Smooth muscle cell (in vitro differentiated cells): ENCODE measurements around the gene LHX3. TPM values are rescaled to one million over a fixed set of nuclear protein-coding genes. Genes with fewer than 3 reads are reported as not detected.

ENCODE experiments used
- DNase-seq: peaks from one replicate; lab custom pipeline; 2025; ENCODE audit not compliant: unreplicated experiment; lab: John Stamatoyannopoulos, UW
- H2AFZ ChIP-seq: fragments of 200-600 bp; sonication (generic); 2 replicates; pipeline ENCODE4 v1.6.0; 2016; ENCODE audit warnings: antibody characterized with exemption, low read depth, mild to moderate bottlenecking
- H3F3A ChIP-seq: fragments of 200-600 bp; sonication (generic); 2 replicates; pipeline ENCODE4 v1.6.0; 2017; ENCODE audit warnings: antibody characterized with exemption, low read depth
- H3K27ac ChIP-seq: fragments of 200-600 bp; sonication (generic); 2 replicates; pipeline ENCODE4 v1.5.1; 2016; ENCODE audit warnings: low read depth, mild to moderate bottlenecking
- H3K27me3 ChIP-seq: fragments of 200-600 bp; sonication (generic); 2 replicates; pipeline ENCODE4 v1.6.1; 2016; ENCODE audit warnings: low read depth, mild to moderate bottlenecking
- H3K36me3 ChIP-seq: fragments of 200-600 bp; sonication (generic); 2 replicates; pipeline ENCODE4 v1.5.1; 2016; ENCODE audit warnings: low read depth
- H3K4me1 ChIP-seq: fragments of 200-600 bp; sonication (generic); 2 replicates; pipeline ENCODE4 v1.5.1; 2016; ENCODE audit warnings: low read depth
- H3K4me2 ChIP-seq: fragments of 200-600 bp; sonication (generic); 2 replicates; pipeline ENCODE4 v1.6.0; 2016; ENCODE audit warnings: mild to moderate bottlenecking
- H3K4me3 ChIP-seq: fragments of 200-600 bp; sonication (generic); 2 replicates; pipeline ENCODE4 v1.5.1; 2016; ENCODE audit warnings: mild to moderate bottlenecking
- H3K79me2 ChIP-seq: fragments of 200-600 bp; sonication (generic); 2 replicates; pipeline ENCODE4 v1.6.0; 2016; ENCODE audit warnings: low read depth, mild to moderate bottlenecking
- H3K9ac ChIP-seq: fragments of 200-600 bp; sonication (generic); 2 replicates; pipeline ENCODE4 v1.6.0; 2016; ENCODE audit warnings: low read depth
- H3K9me3 ChIP-seq: fragments of 200-600 bp; sonication (generic); replicated peaks from 2 replicates; pipeline ENCODE4 v1.5.1; 2016; ENCODE audit warnings: low read depth
- H4K20me1 ChIP-seq: fragments of 200-600 bp; sonication (generic); 2 replicates; pipeline ENCODE4 v1.6.0; 2016; ENCODE audit warnings: low read depth
- CTCF ChIP-seq: fragments of 200-600 bp; sonication (generic); IDR thresholded peaks from 2 replicates; pipeline ENCODE4 v1.5.1; 2017; ENCODE audit warnings: borderline replicate concordance, mild to moderate bottlenecking, antibody characterized with exemption; ENCODE audit not compliant: insufficient read depth, poor library complexity, severe bottlenecking
- WGBS: methylation state at CpG from one replicate; pipeline ENCODE4 v1.1.7; 2016; ENCODE audit warnings: low lambda C conversion rate; 5-methylcytosine and 5-hydroxymethylcytosine counted together
- polyA plus RNA-seq: library from polyadenylated mRNA; unstranded; fragments of >200 nt; fragmentation: Nextera tagmentation; extraction: Ambion mirVana; gene quantifications from 2 replicates; pipeline ENCODE4 v1.2.1, GENCODE V29; 2016
- total RNA-seq: library from RNA; depleted of rRNA; stranded (reverse); fragments of >200 nt; gene quantifications from 2 replicates; pipeline ENCODE4 v1.2.3, GENCODE V29; 2014

LHX3 gene
- total and polyA plus RNA-seq, 2 experiments from 2014 or later: not detected

- H3K4me3 ChIP-seq: no peak overlapping the region
- no peak for DNase-seq
- H4K20me1 ChIP-seq: peaks cover 90% of the 10 kb centered on the region
- no peaks in the 10 kb centered on the region for H3K9me3 ChIP-seq
- H3F3A ChIP-seq: no peaks in the 10 kb centered on the region
- peaks cover 9% of the 10 kb centered on the region for H3K79me2 ChIP-seq
- H3K27ac ChIP-seq: no peak overlapping the region
- no peak for TF ChIP-seq CTCF
- no peak overlapping the region for H3K9ac ChIP-seq
- H3K4me1 ChIP-seq: peaks cover 14% of the 10 kb centered on the region
- no peak overlapping the region for H2AFZ ChIP-seq
- H3K4me2 ChIP-seq: no peak overlapping the region
- H3K36me3 ChIP-seq: no peaks in the 10 kb centered on the region
- 87% methylated on average over 2 of the region's 2 CpGs for WGBS
- H3K27me3 ChIP-seq: no peaks in the 10 kb centered on the region
These were observed 35.0 kb upstream of the LHX3 start for GRCh38 chr9:136239983-136240330.

GRCh38 chr9:136239135-136239982, 34.4 kb upstream of the LHX3 start:
- no peaks in the 10 kb centered on the region for H3K9me3 ChIP-seq
- WGBS: 96% methylated on average over 25 of the region's 25 CpGs
- H3K27me3 ChIP-seq: no peaks in the 10 kb centered on the region
- no peaks in the 10 kb centered on the region for H3F3A ChIP-seq
- no peak overlapping the region for H3K9ac ChIP-seq
- no peak overlapping the region for H3K4me2 ChIP-seq
- H4K20me1 ChIP-seq: peaks cover 92% of the 10 kb centered on the region
- DNase-seq: no peak
- no peaks in the 10 kb centered on the region for H3K36me3 ChIP-seq
- no peak overlapping the region for H3K4me3 ChIP-seq
- H3K79me2 ChIP-seq: peaks cover 9% of the 10 kb centered on the region
- H2AFZ ChIP-seq: no peak overlapping the region
- no peak overlapping the region for H3K27ac ChIP-seq
- peaks cover 8% of the 10 kb centered on the region for H3K4me1 ChIP-seq
- no peak for TF ChIP-seq CTCF

- peaks cover 90% of the 10 kb centered on the region for H4K20me1 ChIP-seq
- H3K79me2 ChIP-seq: peaks cover 5% of the 10 kb centered on the region
- no peaks in the 10 kb centered on the region for H3K9me3 ChIP-seq
- no peaks in the 10 kb centered on the region for H3K36me3 ChIP-seq
- H3K9ac ChIP-seq: no peak overlapping the region
- no peak for DNase-seq
- no peak overlapping the region for H3K4me2 ChIP-seq
- H3K4me1 ChIP-seq: no peaks in the 10 kb centered on the region
- no peaks in the 10 kb centered on the region for H3K27me3 ChIP-seq
- 88% methylated on average over 11 of the region's 12 CpGs for WGBS
- H3K27ac ChIP-seq: no peak overlapping the region
- TF ChIP-seq CTCF: no peak
- H3K4me3 ChIP-seq: no peak overlapping the region
- H2AFZ ChIP-seq: no peak overlapping the region
- H3F3A ChIP-seq: no peaks in the 10 kb centered on the region
These were observed 33.4 kb upstream of the LHX3 start for GRCh38 chr9:136238342-136238732.
